ENCODE measurements around the gene RGS1.

Gene RGS1

GRCh38 chr1:192581131-192581927, 5.8 kb downstream of the RGS1 start:
- DNase-seq (ENCODE audit: low read depth): no peak

GRCh38 chr1:192584866-192585265, 9.3 kb downstream of the RGS1 start:
- DNase-seq (ENCODE audit: low read depth): peak; percentile 7

GRCh38 chr1:192587386-192588266, 12.1 kb downstream of the RGS1 start:
- DNase-seq (ENCODE audit: low read depth): no peak

- DNase-seq (ENCODE audit: low read depth): peak; percentile 58
Observed at GRCh38 chr1:192588546-192588945, 13.0 kb downstream of the RGS1 start.

GRCh38 chr1:192589813-192590212, 14.2 kb downstream of the RGS1 start:
- peak; percentile 70 for DNase-seq (ENCODE audit: low read depth)

GRCh38 chr1:192592517-192592916, 16.9 kb downstream of the RGS1 start:
- DNase-seq (ENCODE audit: low read depth): no peak

GRCh38 chr1:192592981-192593708, 17.6 kb downstream of the RGS1 start:
- peak; percentile 42 for DNase-seq (ENCODE audit: low read depth)

GRCh38 chr1:192595299-192595698, 19.7 kb downstream of the RGS1 start:
- DNase-seq (ENCODE audit: low read depth): no peak

GRCh38 chr1:192598589-192598988, 23.0 kb downstream of the RGS1 start:
- DNase-seq (ENCODE audit: low read depth): no peak

- DNase-seq (ENCODE audit: low read depth): no peak
Observed at GRCh38 chr1:192600275-192600674, 24.7 kb downstream of the RGS1 start.

- DNase-seq (ENCODE audit: low read depth): no peak
Observed at GRCh38 chr1:192601143-192601542, 25.6 kb downstream of the RGS1 start.

- peak; percentile 17 for DNase-seq (ENCODE audit: low read depth)
Observed at GRCh38 chr1:192601567-192601966, 26.0 kb downstream of the RGS1 start.

GRCh38 chr1:192602757-192603156, 27.2 kb downstream of the RGS1 start:
- no peak for DNase-seq (ENCODE audit: low read depth)

GRCh38 chr1:192603218-192603787, 27.7 kb downstream of the RGS1 start:
- DNase-seq (ENCODE audit: low read depth): no peak

- DNase-seq (ENCODE audit: low read depth): peak; percentile 92
Observed at GRCh38 chr1:192604979-192605620, 29.5 kb downstream of the RGS1 start.

GRCh38 chr1:192608671-192609070, 33.1 kb downstream of the RGS1 start:
- DNase-seq (ENCODE audit: low read depth): no peak

- DNase-seq (ENCODE audit: low read depth): no peak
Observed at GRCh38 chr1:192609110-192610079, 33.8 kb downstream of the RGS1 start.

GRCh38 chr1:192610112-192610889, 34.7 kb downstream of the RGS1 start:
- peak; percentile 36 for DNase-seq (ENCODE audit: low read depth)

GRCh38 chr1:192615055-192615454, 39.5 kb downstream of the RGS1 start:
- DNase-seq (ENCODE audit: low read depth): no peak

All from amniotic epithelial cell (primary cell).